Transverse colon (tissue), 4 donors: ENCODE measurements around the gene TPO.

Source experiments
- EP300 ChIP-seq: sonication (generic); formaldehyde crosslinking; IDR thresholded peaks from one replicate; pipeline ENCODE4 v1.6.1; 2017; ENCODE audit warnings: antibody characterized with exemption, low read depth
- POLR2AphosphoS5 ChIP-seq, 3 donors: sonication (generic); formaldehyde crosslinking; IDR thresholded peaks; one replicate each; pipeline ENCODE4 v1.6.1; 2016; ENCODE audit warnings: antibody characterized with exemption in 3 of 3
- TF ChIP-seq, protein P1 (sequence below), 5 experiments: fragments of 200-600 bp in 3 of 5; fragments of 450-650 bp in 2 of 5; sonication (generic) in 3 of 5; IDR thresholded peaks; 1 replicate in 2 of 5; 2 replicates in 3 of 5; pipeline ENCODE4 v1.5.1; 2016 to 2017; ENCODE audit warnings: antibody characterized with exemption in 5 of 5, inconsistent platforms in 3 of 5, mild to moderate bottlenecking in 2 of 5, moderate library complexity in 1 of 5

DNA sequence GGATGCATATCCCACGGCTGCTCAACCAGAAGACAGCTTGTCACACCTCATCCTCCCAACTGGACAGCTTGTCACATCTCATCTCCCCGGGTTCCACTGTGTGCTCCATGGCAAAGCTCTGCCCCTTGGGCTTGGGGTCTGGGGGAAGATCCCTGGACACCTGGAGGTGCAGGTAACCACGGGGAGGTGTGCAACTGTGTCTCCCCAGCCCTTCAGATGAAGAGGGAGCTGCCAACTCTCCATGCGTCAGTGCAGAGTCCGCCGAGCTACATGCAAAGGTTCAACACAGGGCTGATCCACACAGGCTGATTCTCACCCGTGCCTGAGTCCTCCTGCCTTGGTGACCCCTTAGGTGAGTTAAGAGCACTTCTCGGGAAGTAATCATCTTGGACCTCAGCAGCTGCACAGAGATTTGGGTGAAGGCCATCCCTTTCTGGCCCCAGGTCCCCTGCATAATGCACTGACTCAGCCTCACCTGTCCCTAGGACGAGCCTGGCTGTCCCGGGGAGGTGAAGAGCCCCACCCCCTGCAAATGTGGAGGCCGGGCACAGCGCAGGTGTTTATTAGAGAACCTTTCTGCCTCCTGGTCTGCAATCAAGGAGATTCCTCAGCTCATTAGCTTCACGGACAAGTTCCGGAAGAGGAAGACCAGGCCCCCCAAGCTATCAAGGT is 173.1 kb downstream of the TPO start:
- TF ChIP-seq POLR2AphosphoS5 (IDR thresholded peaks at IDR 0.05): no peak
- TF ChIP-seq, protein P1, sequence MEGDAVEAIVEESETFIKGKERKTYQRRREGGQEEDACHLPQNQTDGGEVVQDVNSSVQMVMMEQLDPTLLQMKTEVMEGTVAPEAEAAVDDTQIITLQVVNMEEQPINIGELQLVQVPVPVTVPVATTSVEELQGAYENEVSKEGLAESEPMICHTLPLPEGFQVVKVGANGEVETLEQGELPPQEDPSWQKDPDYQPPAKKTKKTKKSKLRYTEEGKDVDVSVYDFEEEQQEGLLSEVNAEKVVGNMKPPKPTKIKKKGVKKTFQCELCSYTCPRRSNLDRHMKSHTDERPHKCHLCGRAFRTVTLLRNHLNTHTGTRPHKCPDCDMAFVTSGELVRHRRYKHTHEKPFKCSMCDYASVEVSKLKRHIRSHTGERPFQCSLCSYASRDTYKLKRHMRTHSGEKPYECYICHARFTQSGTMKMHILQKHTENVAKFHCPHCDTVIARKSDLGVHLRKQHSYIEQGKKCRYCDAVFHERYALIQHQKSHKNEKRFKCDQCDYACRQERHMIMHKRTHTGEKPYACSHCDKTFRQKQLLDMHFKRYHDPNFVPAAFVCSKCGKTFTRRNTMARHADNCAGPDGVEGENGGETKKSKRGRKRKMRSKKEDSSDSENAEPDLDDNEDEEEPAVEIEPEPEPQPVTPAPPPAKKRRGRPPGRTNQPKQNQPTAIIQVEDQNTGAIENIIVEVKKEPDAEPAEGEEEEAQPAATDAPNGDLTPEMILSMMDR (IDR thresholded peaks at IDR 0.05): no peak
- TF ChIP-seq EP300: no peak
